IgD-negative memory B cell (primary cell): Measurements from ENCODE around the gene UBR4. TPM values are rescaled to one million over a fixed set of nuclear protein-coding genes. Genes with fewer than 3 reads are reported as not detected.
"Not testable (repeated sequence)": the region's sequence is repeated elsewhere in the genome, so short reads cannot be mapped to it uniquely, and the experiment has no call there.

ENCODE experiments used
- H3K27ac Mint-ChIP-seq, 3 donors: one replicate each; pipeline ENCODE4 v1.8.0; 2020 to 2022; ENCODE audit warnings: mild to moderate bottlenecking in 3 of 3, mixed read lengths in 3 of 3, moderate library complexity in 1 of 3
- H3K27me3 Mint-ChIP-seq: one replicate; pipeline ENCODE4 v1.8.0; 2021; ENCODE audit warnings: mixed read lengths
- H3K36me3 Mint-ChIP-seq: one replicate; pipeline ENCODE4 v1.8.0; 2020; ENCODE audit warnings: mild to moderate bottlenecking, mixed read lengths
- H3K4me1 Mint-ChIP-seq, 3 donors: one replicate each; pipeline ENCODE4 v1.8.0; 2020 to 2022; ENCODE audit warnings: mixed read lengths in 3 of 3, mild to moderate bottlenecking in 1 of 3
- H3K4me3 Mint-ChIP-seq, 4 donors: one replicate each; pipeline ENCODE4 v1.8.0; 2020 to 2022; ENCODE audit warnings: mild to moderate bottlenecking in 4 of 4, mixed read lengths in 4 of 4, moderate library complexity in 3 of 4
- H3K9me3 Mint-ChIP-seq, 3 donors: one replicate each; pipeline ENCODE4 v1.8.0; 2020 to 2021; ENCODE audit warnings: mixed read lengths in 3 of 3, mild to moderate bottlenecking in 1 of 3
- polyA plus RNA-seq: library from polyadenylated mRNA; unstranded; fragments of 300-500 nt; fragmentation: Illumina TruSeq; gene quantifications from one replicate; pipeline ENCODE4 v1.2.3, GENCODE V29; 2021

Gene UBR4
- 14.1 TPM for polyA plus RNA-seq

- H3K36me3 Mint-ChIP-seq, result no peaks in the 10 kb centered on the region
- H3K9me3 Mint-ChIP-seq, result no peaks in the 10 kb centered on the region
- peak within 1 kb of the TSS; percentile 92 to 100 (median 98) for H3K4me3 Mint-ChIP-seq
Measured at GRCh38 chr1:19209990-19210771, at the start of gene UBR4. TSS of gene UBR4 (minus strand) at chr1:19210266. CDS start at chr1:19210248, 18 bp downstream.

GRCh38 chr1:19258353-19258752 is 48.3 kb upstream of the UBR4 start:
- no peak overlapping the region for H3K27ac Mint-ChIP-seq
- peaks cover under 1% of the 10 kb centered on the region for H3K36me3 Mint-ChIP-seq
- H3K27me3 Mint-ChIP-seq, result no peaks in the 10 kb centered on the region
- no peaks in the 10 kb centered on the region for H3K9me3 Mint-ChIP-seq
- peaks cover 3 to 6% (median 4%) of the 10 kb centered on the region in 3 donors for H3K4me1 Mint-ChIP-seq
- H3K4me3 Mint-ChIP-seq, result no peak overlapping the region

More at GRCh38 chr1:19209990-19210771, at the start of gene UBR4:
- Mint-ChIP-seq H3K4me1 (peaks cover 31 to 46% (median 38%) of the 10 kb centered on the region in 3 donors), H3K27ac (peak within 1 kb of the TSS; percentile 91 to 99 (median 98)), H3K27me3 (no peaks in the 10 kb centered on the region)

- Mint-ChIP-seq H3K4me3 (no peak overlapping the region), H3K27me3 (no peaks in the 10 kb centered on the region), H3K9me3 (no peaks in the 10 kb centered on the region), H3K27ac (no peak overlapping the region), H3K36me3 (peaks cover 2% of the 10 kb centered on the region), H3K4me1 (peaks cover 9 to 12% (median 10%) of the 10 kb centered on the region in 3 donors)
Measured at GRCh38 chr1:19257178-19257914, 47.3 kb upstream of the UBR4 start.

GRCh38 chr1:19256301-19256700 is 46.2 kb upstream of the UBR4 start:
- peaks cover 9 to 19% (median 10%) of the 10 kb centered on the region in 3 donors for H3K4me1 Mint-ChIP-seq
- not testable (repeated sequence) for H3K27me3 Mint-ChIP-seq, H3K4me3 Mint-ChIP-seq, H3K9me3 Mint-ChIP-seq, H3K36me3 Mint-ChIP-seq, H3K27ac Mint-ChIP-seq

GRCh38 chr1:19255288-19255687 is 45.2 kb upstream of the UBR4 start:
- Mint-ChIP-seq H3K27ac (peak overlapping the region in 1 of 3 donors; percentile 46), H3K9me3 (no peaks in the 10 kb centered on the region), H3K4me3 (no peak overlapping the region), H3K36me3 (peaks cover 2% of the 10 kb centered on the region), H3K27me3 (no peaks in the 10 kb centered on the region), H3K4me1 (peaks cover 16 to 26% (median 18%) of the 10 kb centered on the region in 3 donors)

- peaks cover 17 to 28% (median 20%) of the 10 kb centered on the region in 3 donors for H3K4me1 Mint-ChIP-seq
Measured at GRCh38 chr1:19254416-19254815, 44.4 kb upstream of the UBR4 start.

GRCh38 chr1:19251305-19252196 is 41.5 kb upstream of the UBR4 start, which contains the start of the genes EMC1 and MRTO4:
TSS of gene EMC1 (minus strand) at chr1:19251524. CDS start at chr1:19251509, 15 bp downstream.
TSS of gene MRTO4 (plus strand) at chr1:19251805. CDS start at chr1:19251836, 31 bp downstream.
- no peaks in the 10 kb centered on the region for H3K27me3 Mint-ChIP-seq
- no peaks in the 10 kb centered on the region for H3K9me3 Mint-ChIP-seq
- peaks cover 17 to 28% (median 24%) of the 10 kb centered on the region in 3 donors for H3K4me1 Mint-ChIP-seq
- H3K27ac Mint-ChIP-seq, result peak within 1 kb of the TSS; percentile 90 to 96 (median 95)
- peaks cover 2% of the 10 kb centered on the region for H3K36me3 Mint-ChIP-seq
- H3K4me3 Mint-ChIP-seq, result peak within 1 kb of the TSS; percentile 93 to 99 (median 98)

More at GRCh38 chr1:19254416-19254815, 44.4 kb upstream of the UBR4 start:
- H3K27me3 Mint-ChIP-seq, result no peaks in the 10 kb centered on the region
- peaks cover 2% of the 10 kb centered on the region for H3K36me3 Mint-ChIP-seq
- peak overlapping the region in 1 of 4 donors; percentile 40 for H3K4me3 Mint-ChIP-seq
- H3K9me3 Mint-ChIP-seq, result no peaks in the 10 kb centered on the region
- no peak overlapping the region for H3K27ac Mint-ChIP-seq

GRCh38 chr1:19250629-19251304 is 40.7 kb upstream of the UBR4 start:
- Mint-ChIP-seq H3K27me3 (no peaks in the 10 kb centered on the region), H3K4me3 (peak overlapping the region; percentile 93 to 99 (median 98)), H3K36me3 (peaks cover 2% of the 10 kb centered on the region), H3K4me1 (peaks cover 17 to 28% (median 24%) of the 10 kb centered on the region in 3 donors), H3K9me3 (no peaks in the 10 kb centered on the region), H3K27ac (peak overlapping the region; percentile 90 to 96 (median 95))

GRCh38 chr1:19240673-19241538 is 30.8 kb upstream of the UBR4 start:
- Mint-ChIP-seq H3K27me3 (no peaks in the 10 kb centered on the region), H3K9me3 (no peaks in the 10 kb centered on the region), H3K27ac (peak overlapping the region in 2 of 3 donors; percentile 71 to 81), H3K4me3 (peak overlapping the region in 1 of 4 donors; percentile 19), H3K36me3 (peaks cover 6% of the 10 kb centered on the region), H3K4me1 (no peaks in the 10 kb centered on the region)

GRCh38 chr1:19239876-19240275 is 29.8 kb upstream of the UBR4 start:
- Mint-ChIP-seq H3K27ac (peak overlapping the region in 1 of 3 donors; percentile 71), H3K36me3 (peaks cover 6% of the 10 kb centered on the region), H3K4me3 (no peak overlapping the region), H3K9me3 (no peaks in the 10 kb centered on the region), H3K4me1 (no peaks in the 10 kb centered on the region), H3K27me3 (no peaks in the 10 kb centered on the region)

- Mint-ChIP-seq H3K36me3 (peaks cover 6% of the 10 kb centered on the region), H3K4me1 (no peaks in the 10 kb centered on the region), H3K4me3 (no peak overlapping the region), H3K27me3 (no peaks in the 10 kb centered on the region), H3K9me3 (no peaks in the 10 kb centered on the region), H3K27ac (no peak overlapping the region)
Measured at GRCh38 chr1:19234224-19234623, 24.2 kb upstream of the UBR4 start.

GRCh38 chr1:19232524-19232846 is 22.4 kb upstream of the UBR4 start:
- no peak overlapping the region for H3K4me3 Mint-ChIP-seq
- peaks cover 2% of the 10 kb centered on the region for H3K36me3 Mint-ChIP-seq
- H3K4me1 Mint-ChIP-seq, result peaks cover 0 to 1% (median 0%) of the 10 kb centered on the region in 3 donors
- H3K27ac Mint-ChIP-seq, result no peak overlapping the region
- H3K27me3 Mint-ChIP-seq, result no peaks in the 10 kb centered on the region
- no peaks in the 10 kb centered on the region for H3K9me3 Mint-ChIP-seq

- not testable (repeated sequence) for H3K9me3 Mint-ChIP-seq, H3K4me3 Mint-ChIP-seq, H3K36me3 Mint-ChIP-seq, H3K27me3 Mint-ChIP-seq, H3K4me1 Mint-ChIP-seq, H3K27ac Mint-ChIP-seq
Measured at GRCh38 chr1:19231736-19232523, 21.9 kb upstream of the UBR4 start.
